Trophoblast cell (in vitro differentiated cells and primary cell): ENCODE measurements around the gene FOXJ3.
A peak's percentile ranks its signal among the peaks of the same experiment; 100 is the strongest.

Experiments used
- DNase-seq, 2 donors: peaks; one replicate each; pipeline ENCODE4 v3.0.0-alpha.2; 2016
- H2AFZ ChIP-seq: 2 replicates; pipeline ENCODE4 v1.6.1; 2013; ENCODE audit warnings: low read length, moderate library complexity, mild to moderate bottlenecking; ENCODE audit not compliant: insufficient read depth, poor library complexity
- H2AK5ac ChIP-seq: 2 replicates; pipeline ENCODE4 v1.6.1; 2013; ENCODE audit warnings: mild to moderate bottlenecking, low read length
- H2BK120ac ChIP-seq: 2 replicates; pipeline ENCODE4 v1.6.1; 2013; ENCODE audit warnings: low read length, mild to moderate bottlenecking, moderate library complexity; ENCODE audit not compliant: insufficient read depth, poor library complexity
- H2BK12ac ChIP-seq: 2 replicates; pipeline ENCODE4 v1.6.1; 2013; ENCODE audit warnings: mild to moderate bottlenecking, low read length, moderate library complexity
- H2BK5ac ChIP-seq: 2 replicates; pipeline ENCODE4 v1.6.1; 2013; ENCODE audit warnings: low read length, low read depth, moderate library complexity, mild to moderate bottlenecking; ENCODE audit not compliant: poor library complexity
- H3K14ac ChIP-seq: 2 replicates; pipeline ENCODE4 v1.6.1; 2013; ENCODE audit warnings: mild to moderate bottlenecking, low read length
- H3K18ac ChIP-seq: 2 replicates; pipeline ENCODE4 v1.6.1; 2013; ENCODE audit warnings: mild to moderate bottlenecking, low read length
- H3K23ac ChIP-seq: 2 replicates; pipeline ENCODE4 v1.6.1; 2013; ENCODE audit warnings: low read length
- H3K27ac ChIP-seq: 2 replicates; pipeline ENCODE4 v1.5.1; 2013; ENCODE audit warnings: low read depth, mild to moderate bottlenecking, inconsistent platforms, low read length, moderate library complexity
- H3K27me3 ChIP-seq: 2 replicates; pipeline ENCODE4 v1.6.1; 2013; ENCODE audit warnings: inconsistent platforms, mild to moderate bottlenecking, low read length, moderate library complexity; ENCODE audit not compliant: insufficient read depth
- H3K36me3 ChIP-seq, 2 experiments: 1 replicate in 1 of 2; 2 replicates in 1 of 2; pipeline ENCODE4 v1.6.1; 2013; ENCODE audit warnings: low read length in 2 of 2, mild to moderate bottlenecking in 2 of 2, moderate library complexity in 1 of 2; ENCODE audit not compliant: insufficient read depth in 2 of 2, control insufficient read depth in 1 of 2
- H3K4ac ChIP-seq: 2 replicates; pipeline ENCODE4 v1.6.1; 2013; ENCODE audit warnings: low read depth, mild to moderate bottlenecking, low read length, moderate library complexity
- H3K4me1 ChIP-seq, 2 experiments: 1 replicate in 1 of 2; 2 replicates in 1 of 2; pipeline ENCODE4 v1.6.1; 2013; ENCODE audit warnings: low read length in 2 of 2, mild to moderate bottlenecking in 2 of 2, moderate library complexity in 1 of 2; ENCODE audit not compliant: insufficient read depth in 2 of 2, control insufficient read depth in 1 of 2
- H3K4me2 ChIP-seq: 2 replicates; pipeline ENCODE4 v1.6.1; 2013; ENCODE audit warnings: inconsistent platforms, mild to moderate bottlenecking, low read length, moderate library complexity
- H3K4me3 ChIP-seq: 2 replicates; pipeline ENCODE4 v1.5.1; 2013; ENCODE audit warnings: mild to moderate bottlenecking, low read depth, low read length, inconsistent platforms
- H3K79me1 ChIP-seq: one replicate; pipeline ENCODE4 v1.6.1; 2013; ENCODE audit warnings: low read length
- H3K79me2 ChIP-seq: 2 replicates; pipeline ENCODE4 v1.6.1; 2013; ENCODE audit warnings: low read length, mild to moderate bottlenecking; ENCODE audit not compliant: control insufficient read depth, insufficient read depth, poor library complexity
- H3K9ac ChIP-seq: 2 replicates; pipeline ENCODE4 v1.6.1; 2013; ENCODE audit warnings: mild to moderate bottlenecking, low read length
- H3K9me3 ChIP-seq: 2 replicates; pipeline ENCODE4 v1.6.1; 2013; ENCODE audit warnings: low read depth, mild to moderate bottlenecking, control low read depth, inconsistent platforms, low read length; ENCODE audit not compliant: insufficient read depth
- H4K12ac ChIP-seq: 2 replicates; pipeline ENCODE4 v1.6.1; 2013; ENCODE audit warnings: low read depth, mild to moderate bottlenecking, low read length, moderate library complexity
- H4K8ac ChIP-seq: 2 replicates; pipeline ENCODE4 v1.6.1; 2013; ENCODE audit warnings: low read depth, mild to moderate bottlenecking, low read length, moderate library complexity
- H4K91ac ChIP-seq: one replicate; pipeline ENCODE4 v1.6.1; 2013; ENCODE audit warnings: low read depth, mild to moderate bottlenecking, low read length, moderate library complexity
- WGBS: extraction: QIAGEN DNeasy Blood & Tissue Kit; methylation state at CpG from one replicate; pipeline ENCODE4 v1.1.7; 2013; ENCODE audit warnings: missing lambda C conversion rate; ENCODE audit not compliant: insufficient read length, insufficient coverage; ENCODE audit errors: extremely low coverage; 5-methylcytosine and 5-hydroxymethylcytosine counted together

Gene FOXJ3

GRCh38 chr1:42165511-42166210 lies 169.4 kb downstream of the FOXJ3 start:
- no peak overlapping the region for H4K12ac ChIP-seq
- no peaks in the 10 kb centered on the region for H3K27me3 ChIP-seq
- no peak overlapping the region for H3K9ac ChIP-seq
- peaks cover 21% of the 10 kb centered on the region in 2 experiments for H3K4me1 ChIP-seq
- peaks cover 8% of the 10 kb centered on the region for H3K9me3 ChIP-seq
- no peak overlapping the region for H4K91ac ChIP-seq
- H3K4me2 ChIP-seq, result peak overlapping the region; percentile 10
- H2BK120ac ChIP-seq, result no peak overlapping the region
- H3K18ac ChIP-seq, result no peak overlapping the region
- H3K14ac ChIP-seq, result no peak overlapping the region
- H3K4ac ChIP-seq, result no peak overlapping the region
- H3K79me2 ChIP-seq, result no peaks in the 10 kb centered on the region
- H2BK12ac ChIP-seq, result no peak overlapping the region
- H3K4me3 ChIP-seq, result no peak overlapping the region
- WGBS, result no CpG with 5 or more reads among the region's 12 CpGs
- peak; percentile 99 to 100 for DNase-seq
- no peak overlapping the region for H4K8ac ChIP-seq
- no peaks in the 10 kb centered on the region for H3K36me3 ChIP-seq
- H2AFZ ChIP-seq, result no peak overlapping the region
- H3K23ac ChIP-seq, result no peak overlapping the region
- no peak overlapping the region for H2BK5ac ChIP-seq
- H2AK5ac ChIP-seq, result no peak overlapping the region
- no peaks in the 10 kb centered on the region for H3K79me1 ChIP-seq
- H3K27ac ChIP-seq, result no peak overlapping the region

- peak; percentile 62 to 65 for DNase-seq
- H3K14ac ChIP-seq, result no peak within 1 kb of the TSS
- H3K9me3 ChIP-seq, result peaks cover 8% of the 10 kb centered on the region
- H3K79me1 ChIP-seq, result no peaks in the 10 kb centered on the region
- peak within 1 kb of the TSS; percentile 27 for H4K91ac ChIP-seq
- peak within 1 kb of the TSS; percentile 16 for H2AK5ac ChIP-seq
- peak within 1 kb of the TSS; percentile 8 for H3K27ac ChIP-seq
- no peaks in the 10 kb centered on the region for H3K27me3 ChIP-seq
- H2BK5ac ChIP-seq, result no peak within 1 kb of the TSS
- WGBS, result no CpG with 5 or more reads among the region's 24 CpGs
- H3K4me3 ChIP-seq, result no peak within 1 kb of the TSS
- no peak within 1 kb of the TSS for H4K8ac ChIP-seq
- no peak within 1 kb of the TSS for H2AFZ ChIP-seq
- no peaks in the 10 kb centered on the region for H3K36me3 ChIP-seq
- no peak within 1 kb of the TSS for H3K9ac ChIP-seq
- H3K4ac ChIP-seq, result no peak within 1 kb of the TSS
- H2BK120ac ChIP-seq, result peak within 1 kb of the TSS; percentile 25
- peaks cover 20 to 21% of the 10 kb centered on the region in 2 experiments for H3K4me1 ChIP-seq
- H4K12ac ChIP-seq, result no peak within 1 kb of the TSS
- H3K4me2 ChIP-seq, result peak within 1 kb of the TSS; percentile 10
- H3K23ac ChIP-seq, result no peak within 1 kb of the TSS
- no peak within 1 kb of the TSS for H3K18ac ChIP-seq
- no peak within 1 kb of the TSS for H2BK12ac ChIP-seq
- no peaks in the 10 kb centered on the region for H3K79me2 ChIP-seq
These were observed 170.2 kb downstream of the FOXJ3 start, which contains the start of gene GUCA2A for GRCh38 chr1:42164551-42165420. Gene GUCA2A (minus strand): TSS chr1:42164745. CDS start chr1:42164712, 33 bp downstream.

- Histone ChIP-seq H3K36me3 (no peaks in the 10 kb centered on the region), H3K14ac (no peak overlapping the region), H2BK12ac (no peak overlapping the region), H3K4me3 (no peak overlapping the region), H4K8ac (no peak overlapping the region), H3K4me1 (peaks cover 20 to 21% of the 10 kb centered on the region in 2 experiments), H2AFZ (no peak overlapping the region), H4K91ac (no peak overlapping the region), H3K79me2 (no peaks in the 10 kb centered on the region), H3K27ac (no peak overlapping the region), H3K79me1 (no peaks in the 10 kb centered on the region), H3K18ac (no peak overlapping the region), H3K9ac (no peak overlapping the region), H3K4ac (no peak overlapping the region), H3K27me3 (no peaks in the 10 kb centered on the region), H3K23ac (no peak overlapping the region), H3K4me2 (no peak overlapping the region), H3K9me3 (peaks cover 8% of the 10 kb centered on the region), H2BK5ac (no peak overlapping the region), H2BK120ac (no peak overlapping the region), H4K12ac (no peak overlapping the region), H2AK5ac (no peak overlapping the region)
- no CpG with 5 or more reads among the region's 16 CpGs for WGBS
- DNase-seq, result no peak
These were observed 171.2 kb downstream of the FOXJ3 start for GRCh38 chr1:42163536-42164503.

- Histone ChIP-seq H3K14ac (no peak overlapping the region), H3K9me3 (peaks cover 8% of the 10 kb centered on the region), H2AK5ac (no peak overlapping the region), H3K4me2 (no peak overlapping the region), H2BK120ac (no peak overlapping the region), H3K18ac (no peak overlapping the region), H4K91ac (no peak overlapping the region), H3K4me3 (no peak overlapping the region), H3K27me3 (no peaks in the 10 kb centered on the region), H3K27ac (no peak overlapping the region), H2AFZ (no peak overlapping the region), H2BK12ac (no peak overlapping the region), H3K4ac (no peak overlapping the region), H2BK5ac (no peak overlapping the region), H3K79me1 (no peaks in the 10 kb centered on the region), H4K8ac (no peak overlapping the region), H3K23ac (no peak overlapping the region), H3K9ac (no peak overlapping the region), H4K12ac (no peak overlapping the region), H3K79me2 (no peaks in the 10 kb centered on the region), H3K4me1 (peaks cover 18% of the 10 kb centered on the region in 2 experiments), H3K36me3 (no peaks in the 10 kb centered on the region)
- WGBS, result no CpG with 5 or more reads among the region's 2 CpGs
- no peak for DNase-seq
These were observed 171.9 kb downstream of the FOXJ3 start for GRCh38 chr1:42163114-42163513.
